Activated naive CD4-positive, alpha-beta T cell treated with anti-CD3 and anti-CD28 coated beads, Interleukin-2, amount 50 U/mL, for 24 hours (primary cell): Measurements from ENCODE around the gene C10orf71.

ENCODE experiments used
- H3K27ac Mint-ChIP-seq: one replicate; pipeline ENCODE4 v1.8.0; 2021; ENCODE audit warnings: mild to moderate bottlenecking, mixed read lengths
- H3K27me3 Mint-ChIP-seq: one replicate; pipeline ENCODE4 v1.8.0; 2021; ENCODE audit warnings: mixed read lengths
- H3K36me3 Mint-ChIP-seq: one replicate; pipeline ENCODE4 v1.8.0; 2021; ENCODE audit warnings: mixed read lengths
- H3K4me1 Mint-ChIP-seq: one replicate; pipeline ENCODE4 v1.8.0; 2021; ENCODE audit warnings: mixed read lengths
- H3K4me3 Mint-ChIP-seq: one replicate; pipeline ENCODE4 v1.8.0; 2021; ENCODE audit warnings: mild to moderate bottlenecking, mixed read lengths
- H3K9me3 Mint-ChIP-seq: one replicate; pipeline ENCODE4 v1.8.0; 2021; ENCODE audit warnings: mixed read lengths

C10orf71 gene

DNA sequence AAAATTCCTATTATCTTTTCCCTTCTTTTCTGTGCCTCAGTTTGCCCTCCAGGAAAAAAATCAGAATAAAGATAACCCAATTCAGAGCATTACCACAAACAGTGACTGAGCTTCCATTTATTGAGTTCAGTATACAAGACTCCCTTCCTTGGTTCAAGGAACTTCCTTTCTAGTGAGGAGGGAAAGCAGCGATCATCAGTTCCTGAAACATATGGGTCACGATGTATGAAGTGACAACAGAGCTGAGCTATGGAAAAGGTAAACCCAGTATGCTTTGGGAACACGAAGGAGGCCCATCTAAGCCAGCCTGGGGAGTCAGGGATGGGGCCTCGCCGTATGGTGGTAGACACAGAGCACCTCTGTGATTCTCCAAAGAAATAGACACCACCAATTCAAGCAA lies 15.8 kb downstream of the C10orf71 start:
- Mint-ChIP-seq H3K9me3 (no peaks in the 10 kb centered on the region), H3K4me3 (no peak overlapping the region), H3K4me1 (peaks cover 3% of the 10 kb centered on the region), H3K27me3 (no peaks in the 10 kb centered on the region), H3K36me3 (no peaks in the 10 kb centered on the region), H3K27ac (no peak overlapping the region)

DNA sequence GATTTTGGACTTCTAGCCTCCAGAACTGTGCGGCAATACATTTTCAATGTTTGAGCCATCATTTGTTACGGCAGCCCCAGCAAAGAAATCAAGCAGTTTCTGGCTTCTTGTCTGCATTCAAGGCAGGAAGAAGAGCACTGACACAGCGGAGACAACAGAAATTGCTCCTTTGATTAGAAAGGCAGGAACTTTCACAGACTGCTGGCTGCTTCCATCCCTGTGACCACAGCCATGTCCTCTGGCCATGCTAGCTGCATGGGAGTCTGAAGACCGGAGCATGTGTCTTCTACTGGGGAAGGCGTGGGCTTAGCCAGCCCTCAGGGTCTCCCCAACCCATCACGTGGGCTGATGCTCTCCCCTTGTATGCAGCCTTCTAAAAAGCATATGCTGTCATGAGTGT lies 19.1 kb downstream of the C10orf71 start:
- Mint-ChIP-seq H3K36me3 (no peaks in the 10 kb centered on the region), H3K4me3 (no peak overlapping the region), H3K27me3 (no peaks in the 10 kb centered on the region), H3K9me3 (no peaks in the 10 kb centered on the region), H3K27ac (no peak overlapping the region), H3K4me1 (no peaks in the 10 kb centered on the region)

DNA sequence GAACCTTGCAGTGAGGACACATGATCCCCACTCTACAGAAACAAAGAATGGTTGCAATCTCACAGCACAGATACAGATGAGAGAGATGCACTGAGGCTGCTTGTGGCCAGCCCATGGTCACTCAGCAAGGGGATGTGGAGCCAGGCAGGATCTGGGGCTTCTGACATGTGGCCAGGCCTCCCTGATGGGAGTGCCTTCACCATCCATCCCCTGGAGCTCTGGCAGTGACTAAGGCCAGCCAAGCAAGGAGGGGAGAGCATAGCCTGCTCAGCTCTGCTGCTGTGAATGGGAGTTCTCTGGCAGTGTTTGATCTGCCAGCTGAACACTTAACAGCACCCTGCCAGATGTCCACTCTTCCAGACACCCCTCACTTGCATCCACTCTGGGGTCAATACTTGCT lies 19.8 kb downstream of the C10orf71 start:
- no peaks in the 10 kb centered on the region for H3K9me3 Mint-ChIP-seq
- no peak overlapping the region for H3K27ac Mint-ChIP-seq
- H3K27me3 Mint-ChIP-seq: no peaks in the 10 kb centered on the region
- no peak overlapping the region for H3K4me3 Mint-ChIP-seq
- H3K4me1 Mint-ChIP-seq: no peaks in the 10 kb centered on the region
- H3K36me3 Mint-ChIP-seq: no peaks in the 10 kb centered on the region

DNA sequence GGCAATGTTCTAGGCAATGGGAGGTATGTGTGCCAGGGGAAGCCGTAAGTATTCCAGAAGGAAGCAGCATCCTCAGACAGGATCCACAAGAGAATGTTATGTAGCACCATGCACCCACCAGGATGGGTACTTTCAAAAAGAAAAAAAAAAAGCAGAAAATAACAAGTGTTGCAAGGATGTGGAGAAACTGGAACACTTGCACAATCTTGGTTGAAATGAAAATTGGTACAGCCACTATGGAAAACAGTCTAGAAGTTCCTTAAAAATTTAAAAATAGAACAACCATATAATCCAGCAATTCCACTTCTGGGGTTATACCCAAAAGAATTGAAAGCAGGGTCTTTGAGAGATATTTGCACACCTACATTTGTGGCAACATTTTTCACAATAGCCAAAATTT lies 20.2 kb downstream of the C10orf71 start:
- no peaks in the 10 kb centered on the region for H3K4me1 Mint-ChIP-seq
- no peaks in the 10 kb centered on the region for H3K36me3 Mint-ChIP-seq

DNA sequence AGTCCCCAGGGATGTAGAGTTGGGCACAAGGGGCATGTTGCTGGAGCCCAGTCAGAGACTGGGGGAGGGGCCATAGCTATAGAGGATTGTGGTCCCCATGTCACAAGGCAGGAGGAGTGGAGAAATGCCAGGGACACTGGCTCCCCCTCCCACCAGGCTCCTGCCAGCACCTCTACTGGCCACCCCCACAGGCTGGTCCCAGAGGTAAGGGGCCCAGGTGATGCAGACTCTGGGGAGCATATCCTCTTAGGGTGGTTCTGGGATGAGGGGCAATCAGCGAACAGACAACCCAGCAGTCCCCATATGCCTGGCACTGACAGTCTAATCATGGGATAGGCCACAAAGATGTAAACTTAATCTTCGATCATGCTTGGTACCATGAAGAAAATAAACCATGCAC lies 21.2 kb downstream of the C10orf71 start:
- no peak overlapping the region for H3K4me3 Mint-ChIP-seq
- H3K27me3 Mint-ChIP-seq: no peaks in the 10 kb centered on the region
- no peaks in the 10 kb centered on the region for H3K4me1 Mint-ChIP-seq
- H3K27ac Mint-ChIP-seq: no peak overlapping the region
- no peaks in the 10 kb centered on the region for H3K9me3 Mint-ChIP-seq
- no peaks in the 10 kb centered on the region for H3K36me3 Mint-ChIP-seq

More for the DNA sequence above, 20.2 kb downstream of the C10orf71 start:
- no peak overlapping the region for H3K27ac Mint-ChIP-seq
- H3K4me3 Mint-ChIP-seq: no peak overlapping the region
- no peaks in the 10 kb centered on the region for H3K9me3 Mint-ChIP-seq
- H3K27me3 Mint-ChIP-seq: no peaks in the 10 kb centered on the region

DNA sequence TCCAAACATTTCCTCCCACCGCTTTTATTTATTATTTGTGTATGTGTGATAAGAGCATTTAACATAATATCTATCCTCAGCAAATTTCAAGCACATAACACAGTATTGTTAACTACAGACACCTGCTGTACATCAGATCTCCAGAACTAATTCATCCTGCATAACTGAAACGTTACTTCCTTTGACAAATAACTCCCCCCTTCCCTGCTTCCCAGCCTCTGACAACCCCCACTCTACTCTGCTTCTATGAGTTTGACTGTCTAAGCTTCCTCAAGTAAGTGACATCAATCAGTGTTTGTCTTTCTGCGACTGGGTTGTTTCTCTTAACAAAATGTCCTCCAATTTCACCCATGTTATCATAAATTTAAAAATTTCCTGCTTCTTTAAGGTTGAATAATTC lies 22.1 kb downstream of the C10orf71 start:
- H3K4me1 Mint-ChIP-seq: no peaks in the 10 kb centered on the region
- no peaks in the 10 kb centered on the region for H3K27me3 Mint-ChIP-seq
- H3K36me3 Mint-ChIP-seq: no peaks in the 10 kb centered on the region
- no peaks in the 10 kb centered on the region for H3K9me3 Mint-ChIP-seq
- no peak overlapping the region for H3K27ac Mint-ChIP-seq
- no peak overlapping the region for H3K4me3 Mint-ChIP-seq

DNA sequence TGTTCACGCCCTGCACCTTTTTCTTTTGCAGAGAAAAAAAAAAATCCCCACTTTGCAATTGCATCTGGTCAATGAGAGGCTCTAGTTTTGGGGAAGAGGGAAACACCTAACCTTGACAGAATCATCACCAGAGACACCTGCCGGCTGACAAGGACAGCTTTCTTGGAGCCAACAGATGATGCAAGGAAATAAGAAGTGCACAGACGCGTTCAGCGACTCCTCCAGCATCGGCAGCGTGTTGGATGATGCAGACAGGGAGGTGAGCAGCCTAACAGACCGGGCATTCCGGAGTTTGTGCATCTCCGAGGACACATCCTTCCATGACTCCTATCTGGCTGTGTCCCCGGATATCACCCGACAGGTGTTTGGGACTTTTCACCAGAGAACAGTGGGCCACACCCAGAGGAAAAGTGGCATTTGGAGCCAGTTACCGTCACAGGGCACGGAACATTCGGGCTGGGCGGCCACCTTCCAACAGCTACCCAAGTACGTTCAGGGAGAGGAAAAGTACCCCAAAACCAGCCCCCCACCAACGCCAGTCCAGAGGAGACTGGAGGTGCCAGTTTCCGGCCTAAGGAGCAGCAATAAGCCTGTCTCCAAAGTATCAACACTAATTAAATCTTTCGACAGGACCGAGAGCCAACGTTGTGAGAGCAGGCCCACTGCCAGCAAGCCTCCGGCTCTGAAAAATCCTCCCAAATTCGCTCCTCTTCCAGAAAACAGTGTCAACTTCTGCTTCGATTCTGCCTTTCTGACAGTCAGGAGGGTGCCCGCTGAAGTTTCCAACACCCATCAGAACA lies 23.6 kb downstream of the C10orf71 start:
- H3K4me1 Mint-ChIP-seq: no peaks in the 10 kb centered on the region
- H3K4me3 Mint-ChIP-seq: no peak overlapping the region
- no peaks in the 10 kb centered on the region for H3K9me3 Mint-ChIP-seq
- no peak overlapping the region for H3K27ac Mint-ChIP-seq
- H3K27me3 Mint-ChIP-seq: no peaks in the 10 kb centered on the region
- H3K36me3 Mint-ChIP-seq: no peaks in the 10 kb centered on the region

DNA sequence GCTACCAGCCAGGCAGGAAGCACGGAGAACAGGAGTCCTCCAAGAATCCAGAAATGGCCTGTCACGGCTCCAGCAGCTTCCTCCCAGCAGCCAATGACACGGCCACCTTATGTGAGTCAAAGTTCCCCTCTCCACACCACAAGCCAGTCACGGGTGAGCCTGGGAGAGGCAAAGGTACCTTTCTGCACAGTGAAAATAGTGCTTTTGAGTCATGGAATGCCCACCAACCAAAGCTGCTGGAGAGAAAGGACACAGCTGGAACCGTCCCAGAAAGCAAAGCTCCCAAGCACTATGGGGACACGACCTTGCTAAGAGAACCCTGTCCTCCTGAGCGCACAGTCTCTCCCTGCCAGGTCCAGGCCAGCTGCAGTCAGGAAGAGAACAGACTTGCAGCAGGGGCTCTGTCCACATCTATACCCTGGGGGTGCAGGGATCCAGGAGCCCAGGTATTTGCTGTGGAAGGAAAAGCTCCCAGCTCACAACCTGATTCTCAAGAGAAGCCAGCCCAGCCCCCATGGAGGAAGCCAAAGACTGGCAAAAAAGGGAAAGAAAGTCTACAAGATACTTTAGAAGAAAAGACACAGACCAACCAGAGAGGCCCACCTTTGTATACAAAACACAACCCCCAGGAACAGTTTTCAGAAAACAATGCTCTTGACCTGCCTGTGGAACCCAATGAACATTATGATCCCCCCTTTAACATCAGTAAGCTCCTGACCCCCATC lies 24.4 kb downstream of the C10orf71 start:
- H3K27me3 Mint-ChIP-seq: no peaks in the 10 kb centered on the region
- H3K4me1 Mint-ChIP-seq: no peaks in the 10 kb centered on the region
- no peak overlapping the region for H3K27ac Mint-ChIP-seq
- H3K36me3 Mint-ChIP-seq: no peaks in the 10 kb centered on the region
- H3K4me3 Mint-ChIP-seq: no peak overlapping the region
- H3K9me3 Mint-ChIP-seq: no peaks in the 10 kb centered on the region

DNA sequence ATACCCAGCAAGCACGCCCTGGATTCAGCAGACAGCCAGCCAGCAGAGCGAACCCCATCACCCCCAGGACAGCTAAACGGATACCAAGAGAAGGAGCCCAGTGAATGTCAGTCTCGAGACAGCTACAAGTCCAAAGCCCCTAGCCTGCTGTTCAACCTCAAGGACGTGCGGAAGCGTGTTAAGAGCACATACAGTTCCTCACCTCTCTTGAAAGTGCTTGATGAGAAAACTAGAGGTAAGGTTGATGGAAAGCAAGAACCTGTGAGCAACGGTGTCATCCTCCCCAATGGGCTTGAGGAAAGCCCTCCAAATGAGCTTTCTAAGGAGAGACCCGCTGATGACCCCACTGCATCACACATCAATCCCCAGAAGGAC lies 24.9 kb downstream of the C10orf71 start:
- Mint-ChIP-seq H3K27me3 (no peaks in the 10 kb centered on the region), H3K27ac (no peak overlapping the region), H3K4me3 (no peak overlapping the region), H3K4me1 (no peaks in the 10 kb centered on the region), H3K36me3 (no peaks in the 10 kb centered on the region), H3K9me3 (no peaks in the 10 kb centered on the region)

DNA sequence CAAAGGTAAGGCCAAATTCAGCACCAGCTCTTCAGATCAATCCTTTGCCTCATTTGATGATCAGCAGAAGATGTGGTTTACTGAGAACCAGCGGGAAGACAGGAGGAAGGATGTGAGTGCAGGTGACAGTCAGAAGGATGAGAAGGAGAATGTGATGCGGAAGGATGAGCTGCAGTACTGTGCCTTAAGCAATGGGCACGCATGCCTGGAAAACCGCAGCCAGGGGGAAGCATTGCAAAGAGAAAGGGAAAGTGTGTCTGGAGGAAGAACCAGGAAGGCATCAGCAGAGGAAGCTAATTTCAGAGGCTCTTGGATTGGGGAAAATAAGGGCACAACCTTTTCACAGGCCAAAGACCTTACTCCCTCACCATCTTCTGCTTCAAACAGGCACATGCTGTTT lies 25.7 kb downstream of the C10orf71 start:
- Mint-ChIP-seq H3K27ac (no peak overlapping the region), H3K4me1 (no peaks in the 10 kb centered on the region), H3K27me3 (no peaks in the 10 kb centered on the region), H3K4me3 (no peak overlapping the region), H3K36me3 (no peaks in the 10 kb centered on the region), H3K9me3 (no peaks in the 10 kb centered on the region)

DNA sequence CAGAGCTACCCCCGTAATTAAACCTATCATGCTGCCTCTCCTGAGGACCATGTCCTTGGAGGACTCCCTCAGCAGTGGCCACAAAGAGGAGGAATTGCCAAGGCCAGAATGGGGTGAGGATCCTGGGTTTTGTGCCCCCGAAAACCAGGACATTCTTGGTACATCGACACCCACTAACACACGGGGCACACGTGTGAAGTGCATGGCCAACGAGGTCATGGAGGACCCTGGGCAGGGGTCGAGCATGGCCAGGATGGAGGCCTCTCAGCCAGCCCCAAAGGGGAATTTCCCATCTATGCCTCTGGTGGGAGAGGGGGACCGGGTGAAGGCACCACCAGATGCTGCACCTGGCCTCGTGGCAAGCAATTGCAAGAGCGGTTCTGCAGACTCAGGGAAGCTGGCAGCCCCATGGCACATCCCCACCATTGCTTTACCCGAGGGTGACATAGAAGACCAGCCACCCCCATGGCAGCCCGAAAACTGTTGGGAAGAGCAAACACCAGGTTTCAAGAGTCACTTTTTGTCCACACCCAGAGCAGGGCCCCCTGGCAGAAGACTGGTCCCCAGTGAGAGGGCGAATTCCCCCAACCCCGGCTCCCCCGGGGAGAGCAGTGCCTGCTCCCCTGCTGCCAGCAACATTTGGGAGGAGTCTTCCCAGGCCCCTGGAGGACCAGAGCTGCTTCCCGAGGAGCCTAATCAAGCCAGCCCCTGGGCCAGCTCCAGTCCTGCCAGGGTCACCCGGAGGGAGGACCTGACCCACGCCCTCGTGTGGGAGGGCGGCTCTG lies 26.4 kb downstream of the C10orf71 start:
- Mint-ChIP-seq H3K4me3 (no peak overlapping the region), H3K27ac (no peak overlapping the region), H3K4me1 (no peaks in the 10 kb centered on the region), H3K36me3 (no peaks in the 10 kb centered on the region), H3K9me3 (no peaks in the 10 kb centered on the region), H3K27me3 (no peaks in the 10 kb centered on the region)

DNA sequence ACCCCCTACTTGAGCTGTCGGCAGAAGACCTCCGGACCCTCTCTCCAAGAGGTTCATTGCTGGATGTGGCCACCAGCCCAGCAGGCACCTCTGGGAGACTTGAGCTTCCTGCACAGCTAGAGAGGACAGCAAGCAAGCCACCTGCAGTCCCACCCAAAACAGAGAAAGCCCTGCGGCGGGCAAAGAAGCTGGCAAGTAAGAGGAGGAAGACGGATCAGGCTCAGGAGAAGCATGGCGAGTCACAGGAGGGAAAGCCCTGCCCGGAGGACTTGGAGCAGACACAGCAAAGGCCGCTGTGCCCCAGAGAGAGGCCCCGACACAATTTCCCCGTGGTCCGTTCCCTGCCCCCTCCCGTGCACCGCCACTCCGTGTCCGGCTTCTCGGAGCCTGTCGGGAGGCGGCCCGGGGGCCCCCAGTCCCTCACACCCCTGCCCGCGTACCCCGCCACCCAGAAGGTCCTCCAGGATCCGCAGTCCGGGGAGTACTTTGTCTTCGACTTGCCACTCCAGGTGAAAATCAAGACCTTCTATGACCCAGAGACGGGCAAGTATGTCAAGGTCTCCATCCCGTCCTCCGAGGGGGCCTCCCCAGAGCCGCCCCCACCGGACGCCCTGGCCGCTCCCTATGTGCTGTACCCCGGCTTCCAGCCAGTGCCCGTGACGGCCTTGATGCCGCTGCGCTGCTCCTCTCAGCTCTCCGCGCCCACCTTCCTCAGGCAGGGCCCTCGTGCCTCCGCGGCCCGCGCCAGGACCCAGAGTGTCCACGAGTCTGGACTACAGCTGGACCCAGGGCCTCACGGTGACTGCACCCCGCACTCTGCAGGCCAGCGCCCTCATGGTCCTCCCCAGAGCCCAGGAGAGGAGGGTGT lies 27.2 kb downstream of the C10orf71 start:
- Mint-ChIP-seq H3K27ac (no peak overlapping the region), H3K9me3 (no peaks in the 10 kb centered on the region), H3K4me3 (no peak overlapping the region), H3K27me3 (no peaks in the 10 kb centered on the region), H3K4me1 (no peaks in the 10 kb centered on the region), H3K36me3 (no peaks in the 10 kb centered on the region)

DNA sequence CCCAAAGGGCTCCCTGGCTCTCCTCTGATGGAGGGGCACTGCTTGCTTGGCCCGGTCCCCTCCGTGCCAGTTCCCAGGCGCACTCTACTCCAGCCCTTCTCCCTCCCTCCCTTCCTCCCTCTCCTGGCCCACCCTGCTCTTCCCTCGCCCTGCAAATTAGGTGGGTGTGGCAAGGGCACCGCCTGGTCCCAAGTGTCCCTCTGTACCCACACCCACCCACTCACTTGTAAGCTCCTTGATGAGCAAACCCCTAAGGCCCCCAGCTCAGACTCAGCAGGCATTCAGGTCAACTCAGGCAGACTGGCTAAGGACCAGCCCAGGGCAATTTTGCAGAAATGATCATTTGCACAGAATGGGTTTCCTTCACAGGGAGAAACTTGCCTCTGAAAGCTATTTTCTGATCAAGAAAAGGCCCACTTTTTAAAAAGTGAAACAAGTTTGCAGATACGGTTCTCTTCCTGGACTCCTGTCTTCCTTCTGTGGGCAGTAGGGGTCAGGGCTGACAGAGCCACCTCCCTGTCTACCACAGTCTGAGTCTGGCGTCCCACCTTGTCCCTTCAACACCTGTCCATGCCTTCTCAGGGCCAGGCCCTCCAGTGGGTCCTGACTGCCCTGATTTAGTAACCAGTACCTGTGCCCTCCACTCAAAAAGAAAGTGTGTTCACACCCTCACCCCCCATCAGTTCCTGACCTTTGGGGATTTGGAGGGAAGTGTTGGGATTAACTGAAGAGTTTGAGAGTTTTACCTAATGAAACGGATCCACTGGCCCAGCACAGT lies 28.3 kb downstream of the C10orf71 start:
- no peak overlapping the region for H3K4me3 Mint-ChIP-seq
- no peaks in the 10 kb centered on the region for H3K4me1 Mint-ChIP-seq
- no peak overlapping the region for H3K27ac Mint-ChIP-seq
- no peaks in the 10 kb centered on the region for H3K9me3 Mint-ChIP-seq
- H3K36me3 Mint-ChIP-seq: no peaks in the 10 kb centered on the region
- no peaks in the 10 kb centered on the region for H3K27me3 Mint-ChIP-seq

DNA sequence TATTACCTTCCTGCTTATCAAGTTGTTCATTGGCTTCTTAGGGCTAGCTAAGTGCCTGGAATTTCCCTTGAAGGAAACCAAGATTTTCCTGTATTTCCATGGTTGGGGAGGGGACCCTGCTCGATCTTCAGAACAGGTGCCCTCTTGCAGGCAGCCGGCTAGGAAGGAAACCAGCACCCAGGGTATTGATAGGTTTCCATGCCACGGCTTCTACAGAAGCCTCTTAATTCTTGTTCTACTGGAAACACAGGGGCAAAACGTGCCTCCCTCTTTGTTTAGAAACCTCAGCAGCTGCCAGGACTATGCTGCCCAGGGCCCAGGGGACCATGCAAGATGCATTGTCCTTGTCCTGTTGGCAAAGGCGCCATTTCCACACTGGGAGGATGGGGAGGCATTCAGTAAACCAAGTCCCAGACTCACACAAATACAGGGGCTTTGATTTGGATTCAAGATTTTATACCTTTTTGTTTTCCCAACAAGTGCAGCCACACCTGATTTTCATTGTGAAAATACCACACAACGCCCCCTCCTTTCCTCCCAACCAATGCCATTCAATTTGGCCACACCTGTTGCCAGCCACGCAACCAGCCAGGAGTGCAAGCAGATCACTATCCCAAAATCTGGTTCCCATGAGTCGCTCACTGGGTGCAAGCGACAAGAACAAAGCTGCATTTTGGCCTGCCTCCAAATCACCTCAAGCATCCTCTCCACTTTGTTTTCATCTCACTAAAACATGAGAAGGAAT lies 29.6 kb downstream of the C10orf71 start:
- Mint-ChIP-seq H3K36me3 (no peaks in the 10 kb centered on the region), H3K4me3 (no peak overlapping the region), H3K27me3 (no peaks in the 10 kb centered on the region), H3K27ac (no peak overlapping the region), H3K9me3 (peaks cover 3% of the 10 kb centered on the region), H3K4me1 (no peaks in the 10 kb centered on the region)
